ENCODE results near the gene MRPL44.

- TF ChIP-seq POLR2A (IDR thresholded peaks at IDR 0.05) = no peak
- TF ChIP-seq, protein P1, sequence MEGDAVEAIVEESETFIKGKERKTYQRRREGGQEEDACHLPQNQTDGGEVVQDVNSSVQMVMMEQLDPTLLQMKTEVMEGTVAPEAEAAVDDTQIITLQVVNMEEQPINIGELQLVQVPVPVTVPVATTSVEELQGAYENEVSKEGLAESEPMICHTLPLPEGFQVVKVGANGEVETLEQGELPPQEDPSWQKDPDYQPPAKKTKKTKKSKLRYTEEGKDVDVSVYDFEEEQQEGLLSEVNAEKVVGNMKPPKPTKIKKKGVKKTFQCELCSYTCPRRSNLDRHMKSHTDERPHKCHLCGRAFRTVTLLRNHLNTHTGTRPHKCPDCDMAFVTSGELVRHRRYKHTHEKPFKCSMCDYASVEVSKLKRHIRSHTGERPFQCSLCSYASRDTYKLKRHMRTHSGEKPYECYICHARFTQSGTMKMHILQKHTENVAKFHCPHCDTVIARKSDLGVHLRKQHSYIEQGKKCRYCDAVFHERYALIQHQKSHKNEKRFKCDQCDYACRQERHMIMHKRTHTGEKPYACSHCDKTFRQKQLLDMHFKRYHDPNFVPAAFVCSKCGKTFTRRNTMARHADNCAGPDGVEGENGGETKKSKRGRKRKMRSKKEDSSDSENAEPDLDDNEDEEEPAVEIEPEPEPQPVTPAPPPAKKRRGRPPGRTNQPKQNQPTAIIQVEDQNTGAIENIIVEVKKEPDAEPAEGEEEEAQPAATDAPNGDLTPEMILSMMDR (IDR thresholded peaks at IDR 0.05) = no peak
Observed at GRCh38 chr2:223943561-223944008, 13.7 kb upstream of the MRPL44 start.

Measured in lower leg skin (tissue), 3 donors.